ENCODE measurements around the gene FURIN. TPM values are rescaled to one million over a fixed set of nuclear protein-coding genes. Genes with fewer than 3 reads are reported as not detected.

The FURIN gene
- total RNA-seq, 2 experiments from 2014 or later, result 4.9 to 10.3 TPM

DNA sequence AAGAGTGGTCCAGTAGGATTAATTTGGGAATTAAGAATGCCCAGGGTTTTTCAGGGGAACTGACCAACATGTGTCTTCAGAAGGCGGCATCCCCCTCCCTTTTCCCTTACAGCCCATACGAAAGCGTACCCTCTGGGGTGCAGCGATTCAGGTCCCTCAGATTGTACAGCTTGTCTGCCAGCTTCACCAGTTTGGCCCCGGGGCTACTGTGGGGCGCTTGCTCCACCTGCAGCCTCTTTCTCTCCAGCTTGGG lies 63.1 kb downstream of the FURIN start:
- H3K4me2 ChIP-seq (ENCODE audit: low read length), result peak overlapping the region; percentile 87
- peaks cover 57% of the 10 kb centered on the region for H3K4me1 ChIP-seq (ENCODE audit: insufficient read depth, low read length, poor library complexity, severe bottlenecking)
- H3K36me3 ChIP-seq (ENCODE audit: insufficient read depth, low read length), result no peaks in the 10 kb centered on the region
- peak overlapping the region; percentile 79 for H3K4me3 ChIP-seq (ENCODE audit: low read depth, low read length, poor library complexity, severe bottlenecking)
- TF ChIP-seq, protein P1, sequence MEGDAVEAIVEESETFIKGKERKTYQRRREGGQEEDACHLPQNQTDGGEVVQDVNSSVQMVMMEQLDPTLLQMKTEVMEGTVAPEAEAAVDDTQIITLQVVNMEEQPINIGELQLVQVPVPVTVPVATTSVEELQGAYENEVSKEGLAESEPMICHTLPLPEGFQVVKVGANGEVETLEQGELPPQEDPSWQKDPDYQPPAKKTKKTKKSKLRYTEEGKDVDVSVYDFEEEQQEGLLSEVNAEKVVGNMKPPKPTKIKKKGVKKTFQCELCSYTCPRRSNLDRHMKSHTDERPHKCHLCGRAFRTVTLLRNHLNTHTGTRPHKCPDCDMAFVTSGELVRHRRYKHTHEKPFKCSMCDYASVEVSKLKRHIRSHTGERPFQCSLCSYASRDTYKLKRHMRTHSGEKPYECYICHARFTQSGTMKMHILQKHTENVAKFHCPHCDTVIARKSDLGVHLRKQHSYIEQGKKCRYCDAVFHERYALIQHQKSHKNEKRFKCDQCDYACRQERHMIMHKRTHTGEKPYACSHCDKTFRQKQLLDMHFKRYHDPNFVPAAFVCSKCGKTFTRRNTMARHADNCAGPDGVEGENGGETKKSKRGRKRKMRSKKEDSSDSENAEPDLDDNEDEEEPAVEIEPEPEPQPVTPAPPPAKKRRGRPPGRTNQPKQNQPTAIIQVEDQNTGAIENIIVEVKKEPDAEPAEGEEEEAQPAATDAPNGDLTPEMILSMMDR (conservative IDR thresholded peaks at IDR 0.05; ENCODE audit: low read length), result no peak
- TF ChIP-seq EZH2phosphoT487 (IDR thresholded peaks at IDR 0.05; ENCODE audit: borderline replicate concordance, low read depth, low read length), result no peak
- no peaks in the 10 kb centered on the region for H4K20me1 ChIP-seq (ENCODE audit: insufficient read depth, low read length)
- peaks cover 17% of the 10 kb centered on the region; the same call in 1 of the 2 replicates for H3K79me2 ChIP-seq (ENCODE audit: insufficient read depth, low read depth, low read length)
- H3K27ac ChIP-seq (ENCODE audit: low read depth, low read length, poor library complexity, severe bottlenecking), result peak overlapping the region; percentile 81
- intact Hi-C loops (cut with micrococcal nuclease; ENCODE audit: unreplicated experiment), result loop anchor here (1.0 to 5.0 kb wide), 4 partner anchors 29 to 664 kb away; partner anchors contain the start of genes IQGAP1 and NGRN
- no peaks in the 10 kb centered on the region for H3K9me2 ChIP-seq (ENCODE audit: insufficient read depth, low read length)
- POLR2A ChIA-PET, result interaction anchor here (0.6 to 7.2 kb wide), 14 partner anchors 9 to 832 kb away, joined by 3 to 58 read pairs (median 4); partner anchors contain the start of genes BLM, MAN2A2 and RCCD1
- BruUV-seq (replicated peaks), result no TSS peak
- DNase-seq (ENCODE audit: low spot score), result no peak
- H2AFZ ChIP-seq (ENCODE audit: low read length), result no peak overlapping the region; the same call in 1 of the 2 replicates
- H3K9me3 ChIP-seq (ENCODE audit: low read length), result no peaks in the 10 kb centered on the region
- CTCF ChIA-PET (ENCODE audit: unreplicated experiment), result interaction anchor here (0.6 to 5.1 kb wide), 8 partner anchors 24 to 284 kb away, joined by 3 to 41 read pairs (median 5); partner anchors contain the start of genes MAN2A2 and RCCD1

DNA sequence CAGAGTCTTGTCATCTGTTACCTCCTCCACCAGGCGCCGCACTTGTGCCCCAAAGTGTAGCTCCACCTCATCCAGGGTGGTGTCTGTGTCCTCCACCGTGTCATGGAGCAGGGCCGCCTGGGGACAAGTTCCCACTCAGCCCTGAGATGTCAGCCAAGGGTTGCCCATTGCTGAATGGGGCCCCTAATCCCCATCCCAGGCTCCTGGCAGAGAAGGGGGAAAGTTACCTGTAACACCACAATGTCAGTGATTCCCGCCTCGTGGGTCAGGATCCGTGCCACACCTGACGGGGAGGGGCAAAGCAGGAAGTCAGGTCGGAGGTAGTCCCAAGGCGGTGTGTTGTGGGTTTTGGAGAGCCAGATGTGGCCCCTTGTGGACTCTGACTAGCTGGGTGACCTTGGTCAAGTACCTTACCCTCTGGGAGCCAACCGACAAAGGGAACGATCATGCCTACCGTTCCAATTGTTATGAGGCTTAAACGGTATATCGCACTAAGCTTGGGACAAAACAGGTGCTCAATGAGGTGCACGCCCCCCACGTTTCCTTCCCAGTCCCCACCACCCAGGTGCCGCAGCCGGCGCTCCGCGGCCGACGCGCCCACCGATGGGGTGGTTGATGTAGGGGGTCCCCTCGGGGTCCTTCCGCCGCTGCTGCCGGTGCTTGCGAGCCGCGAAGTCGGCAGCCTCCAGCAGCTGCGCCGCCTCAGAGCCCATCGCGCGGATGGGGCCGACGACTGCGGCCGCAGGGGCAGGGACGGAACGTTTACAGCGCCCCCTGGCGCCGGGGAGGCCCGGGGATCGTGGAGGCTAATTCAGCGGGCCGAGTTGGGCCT lies 63.7 kb downstream of the FURIN start, which contains the start of gene HDDC3:
Gene HDDC3, minus strand, starts transcription at position 722 of the 832 bp plus-strand sequence. Its CDS starts 9 bp downstream, at position 713.
- peak within 1 kb of the TSS; percentile 87 for H3K4me2 ChIP-seq (ENCODE audit: low read length)
- POLR2A ChIA-PET, result interaction anchor here (0.5 to 7.2 kb wide), 19 partner anchors 9 to 832 kb away, joined by 3 to 58 read pairs (median 4); partner anchors contain the start of genes BLM, MAN2A2 and RCCD1
- CTCF ChIA-PET (ENCODE audit: unreplicated experiment), result interaction anchor here (0.6 to 5.1 kb wide), 9 partner anchors 23 to 284 kb away, joined by 3 to 41 read pairs (median 4); partner anchors contain the start of genes MAN2A2 and RCCD1
- intact Hi-C loops (cut with micrococcal nuclease; ENCODE audit: unreplicated experiment), result loop anchor here (1.0 to 5.0 kb wide), 4 partner anchors 30 to 665 kb away; partner anchors contain the start of genes IQGAP1 and NGRN
- H3K4me3 ChIP-seq (ENCODE audit: low read depth, low read length, poor library complexity, severe bottlenecking), result peak within 1 kb of the TSS; percentile 79
- H3K4me1 ChIP-seq (ENCODE audit: insufficient read depth, low read length, poor library complexity, severe bottlenecking), result peaks cover 61% of the 10 kb centered on the region
- peaks cover 17% of the 10 kb centered on the region; the same call in 1 of the 2 replicates for H3K79me2 ChIP-seq (ENCODE audit: insufficient read depth, low read depth, low read length)
- peak within 1 kb of the TSS; percentile 82 for H2AFZ ChIP-seq (ENCODE audit: low read length)
- BruUV-seq (replicated peaks), result no TSS peak
- H3K27ac ChIP-seq (ENCODE audit: low read depth, low read length, poor library complexity, severe bottlenecking), result peak within 1 kb of the TSS; percentile 81
- DNase-seq (ENCODE audit: low spot score), result peak; percentile 95
- H3K9me3 ChIP-seq (ENCODE audit: low read length), result no peaks in the 10 kb centered on the region
- H3K36me3 ChIP-seq (ENCODE audit: insufficient read depth, low read length), result no peaks in the 10 kb centered on the region
- H3K9me2 ChIP-seq (ENCODE audit: insufficient read depth, low read length), result no peaks in the 10 kb centered on the region
- no peak for TF ChIP-seq EZH2phosphoT487 (IDR thresholded peaks at IDR 0.05; ENCODE audit: borderline replicate concordance, low read depth, low read length)
- TF ChIP-seq, protein P1 (conservative IDR thresholded peaks at IDR 0.05; ENCODE audit: low read length), result peak; percentile 92
- no peaks in the 10 kb centered on the region for H4K20me1 ChIP-seq (ENCODE audit: insufficient read depth, low read length)
